ENCODE measurements around the gene MEGF11. TPM values are rescaled to one million over a fixed set of nuclear protein-coding genes. Genes with fewer than 3 reads are reported as not detected.

MEGF11 gene
- total RNA-seq, 1 experiment from 2014 or later, result 2.3 TPM

DNA sequence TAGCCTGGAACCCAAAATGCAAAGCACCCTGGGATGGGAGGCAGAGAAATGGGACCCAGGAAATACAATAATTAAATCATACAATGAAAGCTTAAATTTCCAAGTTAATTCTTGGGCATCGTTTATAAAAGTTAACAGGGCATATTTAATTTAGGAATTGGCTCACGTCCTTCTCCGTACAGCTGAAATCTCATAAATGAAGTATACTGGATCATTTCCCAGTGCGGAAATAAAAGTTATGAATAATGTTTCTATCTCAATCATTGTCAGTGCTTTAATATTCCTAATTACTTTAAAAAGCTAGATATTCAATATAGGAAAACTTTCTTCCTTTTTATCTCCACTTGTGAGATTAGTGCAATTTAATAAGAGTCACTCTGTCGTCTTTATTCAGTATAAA is 164.0 kb downstream of the MEGF11 start:
- TF ChIP-seq ATF3 (IDR thresholded peaks at IDR 0.05) (no peak), FOSL1 (IDR thresholded peaks at IDR 0.05; ENCODE audit: low read depth) (no peak), SIN3A (IDR thresholded peaks at IDR 0.05; ENCODE audit: low read depth) (no peak), SP1 (IDR thresholded peaks at IDR 0.05; ENCODE audit: low read depth) (no peak), SRF (IDR thresholded peaks at IDR 0.05; ENCODE audit: low read depth) (no peak), JUND (IDR thresholded peaks at IDR 0.05) (no peak), MAX (IDR thresholded peaks at IDR 0.05) (no peak), CEBPB (IDR thresholded peaks at IDR 0.05; ENCODE audit: low read depth) (no peak), EZH2phosphoT487 (IDR thresholded peaks at IDR 0.05; ENCODE audit: borderline replicate concordance) (no peak), YY1 (IDR thresholded peaks at IDR 0.05; ENCODE audit: extremely low read depth, insufficient replicate concordance, low read depth, low read length) (no peak), ZNF274 (IDR thresholded peaks at IDR 0.05; ENCODE audit: low read depth, low read length) (no peak), REST (IDR thresholded peaks at IDR 0.05; ENCODE audit: low read depth) (no peak), POLR2AphosphoS5 (IDR thresholded peaks at IDR 0.05; ENCODE audit: low read depth, low read length) (no peak), POLR2A (IDR thresholded peaks at IDR 0.05; ENCODE audit: borderline replicate concordance, extremely low read depth, insufficient read depth, insufficient read length) (no peak), RAD21 (IDR thresholded peaks at IDR 0.05; ENCODE audit: low read depth) (no peak)
- Histone ChIP-seq H2AFZ (ENCODE audit: low read depth, low read length, poor library complexity, severe bottlenecking) (no peak overlapping the region), H3K4me2 (ENCODE audit: low read length) (no peak overlapping the region), H3K27me3 (ENCODE audit: insufficient read depth, low read length) (no peaks in the 10 kb centered on the region), H3K27ac (ENCODE audit: low read depth, low read length) (no peak overlapping the region), H3K4me3 (replicated peaks in 1 of 2; ENCODE audit: low read depth in 1 of 2, low read length in 2 of 2) (no peak overlapping the region), H3K4me1 (ENCODE audit: control insufficient read depth in 1 of 2, insufficient read depth in 2 of 2, low read length in 2 of 2) (no peaks in the 10 kb centered on the region), H4K20me1 (ENCODE audit: insufficient read depth) (no peaks in the 10 kb centered on the region), H3K79me2 (ENCODE audit: insufficient read depth, low read length) (no peaks in the 10 kb centered on the region), H3K9ac (ENCODE audit: low read length) (no peak overlapping the region), H3K9me2 (ENCODE audit: insufficient read depth) (no peaks in the 10 kb centered on the region), H3K9me3 (ENCODE audit: control insufficient read depth in 1 of 2, insufficient read depth in 1 of 2, low read depth in 1 of 2, low read length in 2 of 2) (no peaks in the 10 kb centered on the region), H3K36me3 (ENCODE audit: control insufficient read depth in 1 of 2, insufficient read depth in 2 of 2, low read length in 2 of 2) (no peaks in the 10 kb centered on the region)
- ATAC-seq, result no peak
- POLR2A ChIA-PET, result no interaction called here
- CTCF ChIA-PET, result no interaction called here
- RAD21 ChIA-PET (ENCODE audit: low non-redundant PET in 1 of 2, low total read pairs in 2 of 2, uncharacterized antibody in 2 of 2, unreplicated experiment in 2 of 2), result no interaction called here
- no peak for DNase-seq (ENCODE audit: low read depth, low spot score)
- no TSS peak for BruUV-seq (replicated peaks)
- intact Hi-C loops (cut with micrococcal nuclease), result loop anchor here (5.0 kb wide), 1 partner anchor 82 kb away; no protein-coding TSS in a partner anchor
